Pancreas (tissue), 10 donors: ENCODE results near the gene ZNF683. TPM values are rescaled to one million over a fixed set of nuclear protein-coding genes. Genes with fewer than 3 reads are reported as not detected.

Experiments used
- ATAC-seq, 4 donors: fragments of 200-7000 bp; cut with Tn5 transposase; one replicate each; pipeline versions ENCODE4 v1.8.0 to v1.9.1; 2020; ENCODE audit warnings: mild to moderate bottlenecking in 4 of 4, moderate library complexity in 4 of 4
- DNase-seq, 6 donors: peaks; one replicate each; pipeline ENCODE4 v3.0.0-alpha.2; 2020
- FAIRE-seq: peaks from 2 replicates; lab custom pipeline; 2012; peaks lifted over from hg19 to GRCh38; lab: Jason Lieb, UNC
- H3K27ac ChIP-seq, 4 donors: fragments of 200-600 bp; sonication (generic); 1 replicate in 3 of 4; 2 replicates in 1 of 4; pipeline versions ENCODE4 v1.5.0 to v1.8.0; 2020
- H3K27me3 ChIP-seq, 4 donors: fragments of 200-600 bp; one replicate each; pipeline ENCODE4 v1.8.0; 2021
- H3K36me3 ChIP-seq, 3 donors: fragments of 200-600 bp; sonication (generic) in 1 of 3; one replicate each; pipeline versions ENCODE4 v1.5.0 to v1.8.0; 2020 to 2021
- H3K4me1 ChIP-seq, 3 donors: fragments of 200-600 bp; one replicate each; pipeline ENCODE4 v1.8.0; 2021
- H3K4me3 ChIP-seq, 4 donors: fragments of 200-600 bp; sonication (generic) in 2 of 4; one replicate each; pipeline versions ENCODE4 v1.5.0 to v1.8.0; 2020 to 2021
- H3K9me3 ChIP-seq, 4 donors: fragments of 200-600 bp; one replicate each; pipeline ENCODE4 v1.8.0; 2021
- CTCF ChIP-seq, 4 donors: fragments of 200-600 bp; sonication (generic) in 3 of 4; IDR thresholded peaks; one replicate each; pipeline versions ENCODE4 v1.5.0 to v1.8.0; 2021; ENCODE audit warnings: antibody characterized with exemption in 4 of 4
- WGBS, 2 donors: extraction: QIAGEN DNeasy Blood & Tissue Kit; methylation state at CpG; one replicate each; pipeline ENCODE4 v1.1.7; 2013; 5-methylcytosine and 5-hydroxymethylcytosine counted together
- intact Hi-C, 3 donors: fragments of 100-400 bp; cut with DNase I; formaldehyde crosslinking; loops; one replicate each; pipeline versions ENCODE4 v1.11.1 to v1.14.2; 2022
- polyA plus RNA-seq, 2 donors: library from polyadenylated mRNA; stranded (reverse); fragments of 200-250 nt; gene quantifications; one replicate each; pipeline ENCODE4 v1.2.3, GENCODE V29; 2013
- total RNA-seq, 6 donors: library from RNA; stranded (reverse); fragmentation: NEBNext Ultra II Directional in 4 of 6; extraction: Animal tissue kit (Norgen Biotek cat#: 25700) in 4 of 6; gene quantifications; one replicate each; pipeline versions ENCODE4 v1.2.1 to v1.2.4, GENCODE V29; 2021 to 2023
- donor health status: healthy with polysubstance abuse.
- donor health status: DM: no; HTN: no; CAD: no; lungs with moderate emphysema.
- donor health status: DM: no; HTN: no; CAD: no.
- donor health status: control.
- donor health status: control.
- donor health status: Bipolar disorder and iron deficiency.
- donor health status: DM: yes; HTN: yes; CAD: no.
- donor health status: DM: no; HTN: no; CAD: no.
- donor health status: DM: no; HTN: no; CAD: no.
- donor health status: DM: yes; HTN: yes; CAD: no.

Gene ZNF683
- total and polyA plus RNA-seq, 8 donors, result 0.12 to 0.47 (median 0.27) TPM; not detected in 4

- Histone ChIP-seq H3K9me3 (no peaks in the 10 kb centered on the region), H3K4me1 (no peaks in the 10 kb centered on the region), H3K27me3 (no peaks in the 10 kb centered on the region), H3K36me3 (no peaks in the 10 kb centered on the region), H3K4me3 (no peak overlapping the region), H3K27ac (no peak overlapping the region)
- 81 to 84% methylated on average over 12 of the region's 12 CpGs for WGBS, 2 donors
- intact Hi-C loops, result no loop called here
- no peak for FAIRE-seq
- ATAC-seq, result peak in 2 of 4 donors; percentile 19
- no peak for DNase-seq
- no peak for TF ChIP-seq CTCF (IDR thresholded peaks at IDR 0.05)
Measured at GRCh38 chr1:26351590-26352337, 20.8 kb downstream of the ZNF683 start.

- TF ChIP-seq CTCF (IDR thresholded peaks at IDR 0.05), result no peak
- Histone ChIP-seq H3K27ac (no peak overlapping the region), H3K27me3 (no peaks in the 10 kb centered on the region), H3K36me3 (no peaks in the 10 kb centered on the region), H3K4me3 (no peak overlapping the region), H3K9me3 (no peaks in the 10 kb centered on the region), H3K4me1 (no peaks in the 10 kb centered on the region)
- 78 to 79% methylated on average over 9 of the region's 9 CpGs for WGBS, 2 donors
- no peak for DNase-seq
- ATAC-seq, result no peak
- intact Hi-C loops, result no loop called here
- FAIRE-seq, result no peak
Measured at GRCh38 chr1:26350701-26351589, 21.6 kb downstream of the ZNF683 start.

GRCh38 chr1:26350343-26350700 is 22.2 kb downstream of the ZNF683 start:
- FAIRE-seq (no peak), DNase-seq (no peak)

GRCh38 chr1:26349877-26350244 is 22.7 kb downstream of the ZNF683 start:
- TF ChIP-seq CTCF (IDR thresholded peaks at IDR 0.05), result no peak
- Histone ChIP-seq H3K36me3 (no peaks in the 10 kb centered on the region), H3K4me3 (no peak overlapping the region), H3K27me3 (no peaks in the 10 kb centered on the region), H3K9me3 (no peaks in the 10 kb centered on the region), H3K27ac (no peak overlapping the region), H3K4me1 (no peaks in the 10 kb centered on the region)
- intact Hi-C loops, result no loop called here
- DNase-seq (no peak), FAIRE-seq (no peak), ATAC-seq (no peak)
- WGBS, 2 donors, result 64 to 79% methylated on average over 5 of the region's 5 CpGs

More at GRCh38 chr1:26350343-26350700, 22.2 kb downstream of the ZNF683 start:
- Histone ChIP-seq H3K36me3 (no peaks in the 10 kb centered on the region), H3K4me1 (no peaks in the 10 kb centered on the region), H3K27me3 (no peaks in the 10 kb centered on the region), H3K9me3 (no peaks in the 10 kb centered on the region), H3K27ac (no peak overlapping the region), H3K4me3 (no peak overlapping the region)
- TF ChIP-seq CTCF (IDR thresholded peaks at IDR 0.05), result no peak
- ATAC-seq, result no peak
- intact Hi-C loops, result no loop called here
- WGBS, 2 donors, result 80 to 83% methylated on average over 2 of the region's 2 CpGs
